HCT116 (cell line): ENCODE measurements around the gene COL16A1. TPM values are rescaled to one million over a fixed set of nuclear protein-coding genes. Genes with fewer than 3 reads are reported as not detected.
A peak's percentile ranks its signal among the peaks of the same experiment; 100 is the strongest.

ENCODE experiments used
- ATAC-seq: fragments of 200-7000 bp; cut with Tn5 transposase; 2 replicates; pipeline ENCODE4 v1.9.1; 2020; ENCODE audit warnings: mild to moderate bottlenecking, moderate library complexity
- BruUV-seq: library from RNA; stranded (reverse); fragments of 400-500 nt; replicated peaks from 2 replicates; lab custom pipeline; 2021; lab: Mats Ljungman, UMichigan
- CTCF ChIA-PET: fragments of 300-600 bp; sonication (Branson Sonifier 250); formaldehyde crosslinking; loops from one replicate; lab custom pipeline; 2021; ENCODE audit warnings: antibody characterized with exemption; lab: Charles Lee
- POLR2A ChIA-PET: fragments of 300-600, 350-600 bp; sonication (Branson Sonifier 250); formaldehyde crosslinking; loops from one replicate; lab custom pipeline; 2021; ENCODE audit warnings: antibody characterized with exemption; lab: Charles Lee
- RAD21 ChIA-PET, 2 experiments: fragments of 300-600 bp; sonication (Branson Sonifier 250); formaldehyde crosslinking; loops; one replicate each; lab custom pipeline; 2023; ENCODE audit warnings: low total read pairs in 2 of 2; ENCODE audit not compliant: uncharacterized antibody in 2 of 2, unreplicated experiment in 2 of 2, low non-redundant PET in 1 of 2; lab: Charles Lee
- DNase-seq: peaks from one replicate; pipeline ENCODE4 v3.0.0-alpha.2; 2010; ENCODE audit warnings: low read depth, low spot score
- H2AFZ ChIP-seq: fragments of 200-600 bp; shearing (Covaris generic), sonication (generic); 2 replicates; pipeline ENCODE4 v1.6.1; 2017; ENCODE audit warnings: low read depth, mixed run types, mixed read lengths, antibody characterized with exemption, low read length; ENCODE audit not compliant: poor library complexity, severe bottlenecking
- H3K27ac ChIP-seq: 2 replicates; pipeline ENCODE4 v1.5.1; 2012; ENCODE audit warnings: low read depth, low read length
- H3K27me3 ChIP-seq: fragments of 200-600 bp; sonication (generic); 2 replicates; pipeline ENCODE4 v1.6.1; 2016; ENCODE audit warnings: mixed run types, low read length, mixed read lengths; ENCODE audit not compliant: insufficient read depth
- H3K36me3 ChIP-seq, 2 experiments: fragments of 200-500 bp in 1 of 2; fragments of 200-600 bp in 1 of 2; sonication (Bioruptor generic) in 1 of 2; sonication (generic) in 1 of 2; 2 replicates each; pipeline versions ENCODE4 v1.5.1 to v1.6.1; 2014 to 2016; ENCODE audit warnings: low read length in 2 of 2, inconsistent platforms in 1 of 2, mixed read lengths in 1 of 2, mixed run types in 1 of 2; ENCODE audit not compliant: insufficient read depth in 2 of 2, control insufficient read depth in 1 of 2
- H3K4me1 ChIP-seq, 2 experiments: fragments of 200-600 bp in 1 of 2; sonication (generic) in 1 of 2; 2 replicates each; pipeline versions ENCODE4 v1.5.1 to v1.6.1; 2012 to 2017; ENCODE audit warnings: low read length in 2 of 2, inconsistent platforms in 1 of 2, mild to moderate bottlenecking in 1 of 2, mixed read lengths in 1 of 2, mixed run types in 1 of 2, moderate library complexity in 1 of 2; ENCODE audit not compliant: insufficient read depth in 2 of 2, control insufficient read depth in 1 of 2
- H3K4me2 ChIP-seq: fragments of 200-600 bp; sonication (generic); 2 replicates; pipeline ENCODE4 v1.6.1; 2017; ENCODE audit warnings: mixed run types, low read length, mixed read lengths
- H3K4me3 ChIP-seq, 2 experiments: fragments of 200-600 bp in 1 of 2; sonication (generic) in 1 of 2; replicated peaks in 1 of 2; 2 replicates each; pipeline ENCODE4 v1.5.1; 2011 to 2016; ENCODE audit warnings: low read length in 2 of 2, control low read depth in 1 of 2, low read depth in 1 of 2, mild to moderate bottlenecking in 1 of 2, mixed read lengths in 1 of 2, mixed run types in 1 of 2
- H3K79me2 ChIP-seq: fragments of 200-600 bp; sonication (generic); 2 replicates; pipeline ENCODE4 v1.6.1; 2017; ENCODE audit warnings: mild to moderate bottlenecking, mixed run types, low read length, moderate library complexity, mixed read lengths; ENCODE audit not compliant: insufficient read depth
- H3K9ac ChIP-seq: fragments of 200-600 bp; sonication (generic); 2 replicates; pipeline ENCODE4 v1.6.1; 2016; ENCODE audit warnings: low read length, mixed read lengths
- H3K9me2 ChIP-seq: fragments of 200-600 bp; sonication (generic), shearing (Covaris generic); 2 replicates; pipeline ENCODE4 v1.6.1; 2017; ENCODE audit warnings: mixed run types, mild to moderate bottlenecking, moderate library complexity; ENCODE audit not compliant: insufficient read depth
- H3K9me3 ChIP-seq, 2 experiments: fragments of 200-500 bp in 1 of 2; fragments of 200-600 bp in 1 of 2; sonication (Bioruptor generic) in 1 of 2; sonication (generic) in 1 of 2; 2 replicates each; pipeline ENCODE4 v1.6.1; 2014 to 2017; ENCODE audit warnings: low read length in 2 of 2, mixed read lengths in 2 of 2, inconsistent platforms in 1 of 2, low read depth in 1 of 2, mild to moderate bottlenecking in 1 of 2, mixed run types in 1 of 2, moderate library complexity in 1 of 2; ENCODE audit not compliant: control insufficient read depth in 1 of 2, insufficient read depth in 1 of 2
- H4K20me1 ChIP-seq: fragments of 200-600 bp; sonication (generic), shearing (Covaris generic); 2 replicates; pipeline ENCODE4 v1.6.1; 2017; ENCODE audit warnings: mixed run types, mild to moderate bottlenecking, moderate library complexity; ENCODE audit not compliant: insufficient read depth
- CBX3 ChIP-seq: IDR thresholded peaks from 2 replicates; pipeline ENCODE4 v1.6.1; 2012; ENCODE audit warnings: low read depth
- CEBPB ChIP-seq: IDR thresholded peaks from 2 replicates; pipeline ENCODE4 v1.6.1; 2012; ENCODE audit warnings: low read depth
- ELF1 ChIP-seq: IDR thresholded peaks from 2 replicates; pipeline ENCODE4 v1.6.1; 2012; ENCODE audit warnings: low read depth, borderline replicate concordance
- EZH2phosphoT487 ChIP-seq: fragments of 200-600 bp; IDR thresholded peaks from 2 replicates; pipeline ENCODE4 v1.6.1; 2018; ENCODE audit warnings: antibody characterized with exemption, borderline replicate concordance
- FOSL1 ChIP-seq: IDR thresholded peaks from 2 replicates; pipeline ENCODE4 v1.6.1; 2012; ENCODE audit warnings: low read depth
- JUND ChIP-seq: IDR thresholded peaks from 2 replicates; pipeline ENCODE4 v1.6.1; 2012
- POLR2A ChIP-seq: IDR thresholded peaks from 2 replicates; pipeline ENCODE4 v1.7.0; 2011; ENCODE audit warnings: borderline replicate concordance; ENCODE audit not compliant: insufficient read depth, insufficient read length; ENCODE audit errors: extremely low read depth
- POLR2AphosphoS5 ChIP-seq: IDR thresholded peaks from 2 replicates; pipeline ENCODE4 v1.6.1; 2011; ENCODE audit warnings: mild to moderate bottlenecking, low read depth, low read length, moderate library complexity
- RAD21 ChIP-seq: IDR thresholded peaks from 2 replicates; pipeline ENCODE4 v1.6.1; 2012; ENCODE audit warnings: low read depth, mild to moderate bottlenecking
- SP1 ChIP-seq: IDR thresholded peaks from 2 replicates; pipeline ENCODE4 v1.6.1; 2012; ENCODE audit warnings: low read depth
- SRF ChIP-seq: IDR thresholded peaks from 2 replicates; pipeline ENCODE4 v1.6.1; 2012; ENCODE audit warnings: low read depth
- ZFX ChIP-seq: fragments of 450-650 bp; IDR thresholded peaks from 2 replicates; pipeline ENCODE4 v1.6.1; 2017
- ZNF274 ChIP-seq: fragments of 200-500 bp; sonication (Bioruptor generic); IDR thresholded peaks from 2 replicates; pipeline ENCODE4 v1.6.1; 2014; ENCODE audit warnings: mild to moderate bottlenecking, low read depth, low read length, inconsistent platforms
- intact Hi-C: fragments of 100-400 bp; cut with micrococcal nuclease; formaldehyde crosslinking; loops from 2 replicates; pipeline ENCODE4 v1.10.0; 2022
- total RNA-seq: library from RNA; stranded (reverse); gene quantifications from one replicate; pipeline ENCODE4 v1.2.1, GENCODE V29; 2021; ENCODE audit not compliant: unreplicated experiment
- TF ChIP-seq, protein P1 (sequence below): IDR thresholded peaks from 2 replicates; pipeline ENCODE4 v1.6.1; 2011; ENCODE audit warnings: mild to moderate bottlenecking, low read length, moderate library complexity; ENCODE audit not compliant: insufficient replicate concordance; ENCODE audit errors: extremely low read depth
- TF ChIP-seq, protein P2 (sequence below): IDR thresholded peaks from 2 replicates; pipeline ENCODE4 v1.6.1; 2012
- TF ChIP-seq, protein P3 (sequence below): IDR thresholded peaks from 2 replicates; pipeline ENCODE4 v1.6.1; 2012
- TF ChIP-seq, protein P4 (sequence below), 3 experiments: fragments of 200-600 bp in 1 of 3; sonication (generic) in 1 of 3; IDR thresholded peaks in 2 of 3; conservative IDR thresholded peaks in 1 of 3; 2 replicates each; pipeline ENCODE4 v1.5.1; 2012 to 2017; ENCODE audit warnings: low read depth in 2 of 3, low read length in 2 of 3, antibody characterized with exemption in 1 of 3, borderline replicate concordance in 1 of 3, control low read depth in 1 of 3, mild to moderate bottlenecking in 1 of 3, mixed read lengths in 1 of 3, mixed run types in 1 of 3, moderate library complexity in 1 of 3; ENCODE audit not compliant: insufficient read depth in 1 of 3

The COL16A1 gene
- total RNA-seq, 1 experiment from 2014 or later: 2.2 TPM

DNA sequence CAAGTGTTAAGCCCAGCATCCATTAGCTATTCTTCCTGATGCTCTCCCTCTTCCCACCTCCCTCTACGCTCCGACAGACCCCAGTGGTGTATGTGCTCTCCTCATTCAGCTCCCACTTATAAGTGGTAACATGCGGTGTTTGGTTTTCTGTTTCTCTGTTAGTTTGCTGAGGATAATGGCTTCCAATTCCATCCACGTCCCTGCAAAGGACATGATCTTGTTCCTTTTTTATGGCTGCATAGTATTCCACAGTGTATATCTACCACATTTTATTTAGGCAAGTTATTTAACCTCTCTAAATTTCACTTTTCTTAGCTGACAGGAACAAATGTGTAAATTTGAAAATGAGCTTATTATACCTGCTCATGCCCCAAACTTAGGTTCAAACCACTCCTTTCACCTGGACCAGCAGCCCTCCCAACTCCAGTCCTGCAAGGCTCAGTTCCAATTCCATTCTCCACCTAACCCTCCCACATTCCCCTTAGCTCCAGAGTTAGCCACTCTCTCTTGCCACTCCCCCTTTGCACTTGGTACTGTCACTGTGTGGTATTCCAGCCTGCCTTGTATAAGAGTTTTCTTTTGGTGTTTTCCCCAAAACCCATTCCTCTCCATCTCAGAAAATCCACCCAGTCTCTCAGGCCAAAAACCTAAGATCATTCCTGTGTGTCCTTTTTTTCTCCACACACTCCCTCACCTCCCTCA is 57.4 kb downstream of the COL16A1 start:
- H3K9me3 ChIP-seq: no peaks in the 10 kb centered on the region
- H3K9ac ChIP-seq: no peak overlapping the region
- intact Hi-C loops: no loop called here
- no peaks in the 10 kb centered on the region for H3K36me3 ChIP-seq
- POLR2A ChIA-PET: no interaction called here
- H3K9me2 ChIP-seq: no peaks in the 10 kb centered on the region
- no TSS peak for BruUV-seq
- H3K79me2 ChIP-seq: peaks cover 27% of the 10 kb centered on the region
- TF ChIP-seq RAD21: no peak
- TF ChIP-seq CBX3: no peak
- TF ChIP-seq EZH2phosphoT487: no peak
- TF ChIP-seq FOSL1: no peak
- no peak for TF ChIP-seq ZFX
- TF ChIP-seq POLR2AphosphoS5: no peak
- TF ChIP-seq, protein P1, sequence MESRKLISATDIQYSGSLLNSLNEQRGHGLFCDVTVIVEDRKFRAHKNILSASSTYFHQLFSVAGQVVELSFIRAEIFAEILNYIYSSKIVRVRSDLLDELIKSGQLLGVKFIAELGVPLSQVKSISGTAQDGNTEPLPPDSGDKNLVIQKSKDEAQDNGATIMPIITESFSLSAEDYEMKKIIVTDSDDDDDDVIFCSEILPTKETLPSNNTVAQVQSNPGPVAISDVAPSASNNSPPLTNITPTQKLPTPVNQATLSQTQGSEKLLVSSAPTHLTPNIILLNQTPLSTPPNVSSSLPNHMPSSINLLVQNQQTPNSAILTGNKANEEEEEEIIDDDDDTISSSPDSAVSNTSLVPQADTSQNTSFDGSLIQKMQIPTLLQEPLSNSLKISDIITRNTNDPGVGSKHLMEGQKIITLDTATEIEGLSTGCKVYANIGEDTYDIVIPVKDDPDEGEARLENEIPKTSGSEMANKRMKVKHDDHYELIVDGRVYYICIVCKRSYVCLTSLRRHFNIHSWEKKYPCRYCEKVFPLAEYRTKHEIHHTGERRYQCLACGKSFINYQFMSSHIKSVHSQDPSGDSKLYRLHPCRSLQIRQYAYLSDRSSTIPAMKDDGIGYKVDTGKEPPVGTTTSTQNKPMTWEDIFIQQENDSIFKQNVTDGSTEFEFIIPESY: no peak
- TF ChIP-seq, protein P2, sequence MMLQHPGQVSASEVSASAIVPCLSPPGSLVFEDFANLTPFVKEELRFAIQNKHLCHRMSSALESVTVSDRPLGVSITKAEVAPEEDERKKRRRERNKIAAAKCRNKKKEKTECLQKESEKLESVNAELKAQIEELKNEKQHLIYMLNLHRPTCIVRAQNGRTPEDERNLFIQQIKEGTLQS: no peak
- no peak for TF ChIP-seq POLR2A
- TF ChIP-seq, protein P3, sequence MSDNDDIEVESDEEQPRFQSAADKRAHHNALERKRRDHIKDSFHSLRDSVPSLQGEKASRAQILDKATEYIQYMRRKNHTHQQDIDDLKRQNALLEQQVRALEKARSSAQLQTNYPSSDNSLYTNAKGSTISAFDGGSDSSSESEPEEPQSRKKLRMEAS: no peak
- no peak for TF ChIP-seq SP1
- no peak for TF ChIP-seq ELF1
- no peak for TF ChIP-seq ZNF274
- TF ChIP-seq JUND: no peak
- no peak for TF ChIP-seq SRF
- TF ChIP-seq CEBPB: no peak
- TF ChIP-seq, protein P4, sequence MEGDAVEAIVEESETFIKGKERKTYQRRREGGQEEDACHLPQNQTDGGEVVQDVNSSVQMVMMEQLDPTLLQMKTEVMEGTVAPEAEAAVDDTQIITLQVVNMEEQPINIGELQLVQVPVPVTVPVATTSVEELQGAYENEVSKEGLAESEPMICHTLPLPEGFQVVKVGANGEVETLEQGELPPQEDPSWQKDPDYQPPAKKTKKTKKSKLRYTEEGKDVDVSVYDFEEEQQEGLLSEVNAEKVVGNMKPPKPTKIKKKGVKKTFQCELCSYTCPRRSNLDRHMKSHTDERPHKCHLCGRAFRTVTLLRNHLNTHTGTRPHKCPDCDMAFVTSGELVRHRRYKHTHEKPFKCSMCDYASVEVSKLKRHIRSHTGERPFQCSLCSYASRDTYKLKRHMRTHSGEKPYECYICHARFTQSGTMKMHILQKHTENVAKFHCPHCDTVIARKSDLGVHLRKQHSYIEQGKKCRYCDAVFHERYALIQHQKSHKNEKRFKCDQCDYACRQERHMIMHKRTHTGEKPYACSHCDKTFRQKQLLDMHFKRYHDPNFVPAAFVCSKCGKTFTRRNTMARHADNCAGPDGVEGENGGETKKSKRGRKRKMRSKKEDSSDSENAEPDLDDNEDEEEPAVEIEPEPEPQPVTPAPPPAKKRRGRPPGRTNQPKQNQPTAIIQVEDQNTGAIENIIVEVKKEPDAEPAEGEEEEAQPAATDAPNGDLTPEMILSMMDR (IDR thresholded peaks at IDR 0.05 in 2 of 3, conservative IDR thresholded peaks at IDR 0.05 in 1 of 3; ENCODE audit: borderline replicate concordance in 1 of 3, insufficient read depth in 1 of 3, low read depth in 2 of 3, low read length in 2 of 3): no peak
- H3K4me3 ChIP-seq: no peak overlapping the region; a peak in 1 of 4 replicates
- peak overlapping the region; percentile 83; the same call in 1 of the 2 replicates for H3K4me2 ChIP-seq
- H3K27ac ChIP-seq: no peak overlapping the region
- H3K27me3 ChIP-seq: no peaks in the 10 kb centered on the region
- CTCF ChIA-PET: no interaction called here
- ATAC-seq: no peak
- DNase-seq: no peak
- peaks cover 8 to 20% of the 10 kb centered on the region in 2 experiments; a peak in 3 of 4 replicates for H3K4me1 ChIP-seq
- H2AFZ ChIP-seq: no peak overlapping the region
- RAD21 ChIA-PET: no interaction called here
- H4K20me1 ChIP-seq: no peaks in the 10 kb centered on the region
